Left cardiac atrium (tissue), 4 donors: Measurements from ENCODE around the gene MACROD2. TPM values are rescaled to one million over a fixed set of nuclear protein-coding genes. Genes with fewer than 3 reads are reported as not detected.
"Not testable (repeated sequence)": the region's sequence is repeated elsewhere in the genome, so short reads cannot be mapped to it uniquely, and the experiment has no call there.

Experiments
- ATAC-seq, 2 donors: fragments of 200-7000 bp; cut with Tn5 transposase; one replicate each; pipeline ENCODE4 v1.9.1; 2020; ENCODE audit warnings: mild to moderate bottlenecking in 2 of 2, moderate library complexity in 2 of 2
- DNase-seq: peaks from one replicate; pipeline ENCODE4 v3.0.0-alpha.2; 2020
- intact Hi-C, 2 donors: fragments of 100-400 bp; cut with DNase I; formaldehyde crosslinking; loops; one replicate each; pipeline versions ENCODE4 v1.14.1 to v1.15.1; 2022 to 2023
- total RNA-seq, 2 donors: library from RNA; stranded (reverse); fragmentation: NEBNext Ultra II Directional; extraction: Animal tissue kit (Norgen Biotek cat#: 25700); gene quantifications; one replicate each; pipeline ENCODE4 v1.2.1, GENCODE V29; 2021
- donor health status: DM: no; HTN: yes; CAD: no.
- donor health status: DM: no; HTN: yes; CAD: no; lungs with severe emphysema.
- donor health status: DM: yes; HTN: yes; CAD: no.
- donor health status: Dilated cardiomyopathy.

Gene MACROD2
- total RNA-seq, 2 donors from 2014 or later, result 1.3 to 2.6 TPM

DNA sequence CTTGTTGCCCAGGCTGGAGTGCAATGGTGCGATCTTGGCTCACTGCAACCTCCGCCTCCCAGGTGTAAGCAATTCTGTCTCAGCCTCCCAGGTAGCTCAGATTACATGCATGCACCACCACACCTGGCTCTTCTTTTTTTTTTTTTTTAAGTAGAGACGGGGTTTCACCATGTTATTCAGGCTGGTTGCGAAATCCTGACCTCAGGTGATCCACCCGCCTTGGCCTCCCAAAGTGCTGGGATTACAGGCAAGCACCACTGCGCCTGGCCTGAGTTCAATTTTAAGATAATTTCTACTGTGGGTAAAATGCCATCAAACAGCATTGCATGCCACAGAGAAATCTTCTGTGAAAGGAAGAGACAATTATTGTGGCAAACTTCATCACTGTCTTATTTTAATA is 1944.8 kb downstream of the MACROD2 start:
- ATAC-seq (no peak), DNase-seq (no peak)
- intact Hi-C loops, result no loop called here

GRCh38 chr20:15942130-15942529 is 1946.8 kb downstream of the MACROD2 start:
- DNase-seq (no peak), ATAC-seq (no peak)
- intact Hi-C loops, result no loop called here

DNA sequence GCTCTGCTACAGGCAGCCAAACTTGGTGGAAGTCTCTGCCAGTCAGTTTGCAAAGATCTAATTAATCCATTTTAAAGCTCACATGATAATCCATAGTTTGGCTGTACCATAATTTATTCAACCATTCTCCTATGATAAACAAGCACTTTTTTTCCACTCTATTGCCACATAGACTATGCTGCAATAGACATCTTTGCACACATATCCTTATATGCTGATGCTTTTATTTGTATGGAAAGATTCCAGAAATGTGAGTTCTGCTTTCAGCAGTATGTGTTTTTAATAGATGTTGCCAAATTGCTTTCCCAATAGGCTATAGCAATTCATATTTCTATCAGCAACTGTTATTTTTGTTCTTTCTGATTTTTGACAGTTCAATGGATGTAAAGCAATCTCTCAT is 1950.0 kb downstream of the MACROD2 start:
- no peak for DNase-seq
- no peak for ATAC-seq
- intact Hi-C loops, result no loop called here

GRCh38 chr20:15949391-15949790 is 1954.1 kb downstream of the MACROD2 start:
- intact Hi-C loops, result no loop called here
- no peak for ATAC-seq

GRCh38 chr20:15951658-15952057 is 1956.3 kb downstream of the MACROD2 start:
- intact Hi-C loops, result no loop called here
- ATAC-seq (no peak), DNase-seq (no peak)

More at GRCh38 chr20:15949391-15949790, 1954.1 kb downstream of the MACROD2 start:
- DNase-seq, result no peak

DNA sequence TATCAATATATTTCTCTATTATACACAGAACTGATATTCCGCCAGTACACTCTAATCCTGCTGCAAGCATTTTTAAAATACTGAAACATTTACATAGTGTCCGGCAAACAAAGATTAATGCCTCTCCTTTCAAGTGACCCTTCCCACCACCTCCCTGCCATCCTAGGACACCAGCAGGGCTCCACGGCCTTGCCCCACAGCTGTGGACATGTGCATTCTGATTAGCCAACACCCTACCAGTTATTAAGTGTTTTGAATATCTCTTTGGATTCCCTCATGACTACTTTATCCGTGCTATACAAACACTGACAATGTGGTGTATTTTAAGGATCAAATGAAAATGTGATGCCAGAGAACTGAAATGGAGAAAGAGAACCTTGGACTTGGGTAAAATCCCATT is 1962.8 kb downstream of the MACROD2 start:
- ATAC-seq (no peak), DNase-seq (no peak)
- intact Hi-C loops, result no loop called here

DNA sequence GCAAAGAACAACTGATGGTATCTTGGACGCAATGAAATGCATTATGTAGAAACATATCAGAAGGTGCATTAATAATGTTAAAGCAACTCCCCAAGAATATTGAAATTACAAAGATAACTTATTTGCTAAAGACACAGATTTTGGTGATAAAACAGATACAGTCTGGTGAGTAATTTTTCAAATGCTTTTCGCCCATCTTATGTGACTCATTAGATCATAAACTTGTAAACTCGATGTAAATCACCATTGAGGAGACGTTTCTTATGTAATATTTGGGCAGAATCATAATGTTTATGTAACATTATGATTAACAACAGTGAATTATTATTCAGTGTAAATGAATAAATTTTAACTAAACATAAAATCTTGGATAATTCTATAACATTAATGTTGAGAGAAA is 1969.8 kb downstream of the MACROD2 start:
- intact Hi-C loops, result no loop called here

DNA sequence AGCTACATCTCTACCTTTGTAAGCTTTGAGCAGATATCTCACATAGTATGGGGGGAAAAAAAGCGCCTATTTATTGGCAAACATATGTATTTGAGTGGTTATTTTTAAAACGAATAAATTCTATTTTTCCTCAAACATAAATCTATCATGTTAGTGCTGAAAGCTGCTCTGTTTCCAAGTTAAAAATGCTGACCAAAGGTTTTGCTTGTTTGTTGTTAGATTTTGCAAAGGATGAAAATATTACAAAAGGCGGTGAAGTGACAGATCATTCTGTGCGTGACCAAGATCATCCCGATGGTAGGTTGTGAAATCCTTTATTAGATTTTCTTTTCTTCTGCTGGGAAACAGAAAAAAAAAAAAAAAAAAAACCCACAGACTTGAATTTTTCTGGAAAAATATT is 1972.0 kb downstream of the MACROD2 start:
- no peak for DNase-seq
- intact Hi-C loops, result no loop called here
- no peak for ATAC-seq

More for the DNA sequence above, 1969.8 kb downstream of the MACROD2 start:
- no peak for DNase-seq
- no peak for ATAC-seq

DNA sequence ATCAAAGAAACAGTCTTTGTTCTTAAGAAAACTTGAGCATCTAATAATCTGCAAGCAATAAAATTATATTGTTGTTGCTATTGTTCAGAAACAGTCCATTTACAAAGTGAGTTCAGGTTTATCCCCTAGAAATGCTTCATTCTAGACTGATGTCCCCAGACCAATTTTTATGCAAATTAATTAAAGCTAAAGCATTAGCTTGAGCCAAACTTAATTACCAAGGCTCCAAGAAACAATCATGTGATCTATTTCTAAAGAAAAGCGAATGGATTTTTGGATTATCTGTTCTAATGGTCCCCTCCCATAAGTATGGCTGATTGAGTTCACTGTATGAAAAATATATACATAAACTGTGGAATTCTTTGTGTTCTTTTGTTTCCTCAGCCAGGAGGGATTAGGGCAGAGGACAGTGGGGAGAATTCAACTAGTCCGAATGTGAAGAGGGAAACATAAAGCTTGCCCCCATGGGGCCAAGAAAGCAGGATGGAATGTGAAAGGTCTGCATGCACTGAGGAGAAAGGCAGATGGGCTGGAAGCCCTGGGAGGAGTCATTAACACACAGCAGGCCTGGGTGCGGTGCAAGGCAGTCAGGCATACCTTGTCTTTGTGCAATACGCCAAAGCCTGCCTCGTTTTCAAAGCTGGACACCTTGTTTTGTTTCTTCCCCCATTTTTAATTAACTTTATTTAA is 1980.9 kb downstream of the MACROD2 start:
- intact Hi-C loops, result no loop called here
- DNase-seq (no peak), ATAC-seq (no peak)

- DNase-seq (no peak), ATAC-seq (no peak)
- intact Hi-C loops, result no loop called here
Measured at GRCh38 chr20:15977026-15977425, 1981.7 kb downstream of the MACROD2 start.

DNA sequence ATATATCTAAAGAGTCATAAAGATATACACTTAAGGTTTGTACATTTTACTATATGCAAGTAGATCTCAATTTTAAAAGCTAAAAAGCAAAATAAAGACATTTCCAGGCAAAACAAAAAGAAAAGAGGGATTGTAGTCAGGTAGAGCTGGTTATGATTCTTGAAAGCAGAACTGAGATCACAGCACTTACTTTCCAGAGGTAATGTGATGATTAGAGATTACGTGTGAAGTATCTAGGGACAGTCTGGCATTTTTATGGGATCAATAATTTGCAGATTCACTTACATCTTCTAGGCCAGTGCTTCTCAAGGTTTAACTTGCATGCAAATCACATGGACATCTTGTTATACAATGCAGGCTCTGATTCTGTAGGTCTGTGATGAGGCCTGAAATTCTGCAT is 1982.4 kb downstream of the MACROD2 start:
- ATAC-seq, result no peak
- intact Hi-C loops, result no loop called here

GRCh38 chr20:15985494-15986368 is 1990.4 kb downstream of the MACROD2 start:
- intact Hi-C loops, ATAC-seq, DNase-seq: not testable (repeated sequence)

More for the DNA sequence above, 1982.4 kb downstream of the MACROD2 start:
- no peak for DNase-seq

- intact Hi-C loops, result no loop called here
- no peak for ATAC-seq
- no peak for DNase-seq
Measured at GRCh38 chr20:15986690-15987089, 1991.4 kb downstream of the MACROD2 start.

GRCh38 chr20:15991279-15991678 is 1996.0 kb downstream of the MACROD2 start:
- intact Hi-C loops, result no loop called here
- ATAC-seq, result no peak
- DNase-seq, result no peak

GRCh38 chr20:15992564-15992963 is 1997.2 kb downstream of the MACROD2 start:
- ATAC-seq (no peak), DNase-seq (no peak)
- intact Hi-C loops, result no loop called here

- no peak for DNase-seq
- ATAC-seq, result no peak
- intact Hi-C loops, result no loop called here
Measured at GRCh38 chr20:16000112-16000511, 2004.8 kb downstream of the MACROD2 start.

- no peak for DNase-seq
- no peak for ATAC-seq
- intact Hi-C loops, result no loop called here
Measured at GRCh38 chr20:16001286-16001685, 2006.0 kb downstream of the MACROD2 start.

DNA sequence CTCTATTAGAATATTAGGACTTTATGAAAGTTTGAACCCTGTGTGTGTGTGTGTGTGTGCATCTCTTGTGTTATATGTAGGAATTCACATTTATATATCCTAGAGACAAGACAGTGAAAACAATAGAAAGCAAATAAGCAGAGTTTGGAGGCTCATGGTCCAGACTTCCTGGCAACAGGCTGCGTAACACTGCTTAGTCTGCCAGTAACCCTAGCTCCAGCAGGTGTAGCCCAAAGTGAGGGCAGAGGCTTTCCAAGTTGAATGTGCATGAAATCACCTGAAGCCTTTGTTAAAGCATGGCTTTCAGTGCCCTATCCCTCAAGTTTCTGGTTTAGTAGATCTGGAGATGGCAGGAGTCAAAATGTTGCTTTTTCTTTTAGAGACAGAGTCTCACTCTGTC is 2008.0 kb downstream of the MACROD2 start:
- intact Hi-C loops, result no loop called here
- DNase-seq (no peak), ATAC-seq (no peak)

DNA sequence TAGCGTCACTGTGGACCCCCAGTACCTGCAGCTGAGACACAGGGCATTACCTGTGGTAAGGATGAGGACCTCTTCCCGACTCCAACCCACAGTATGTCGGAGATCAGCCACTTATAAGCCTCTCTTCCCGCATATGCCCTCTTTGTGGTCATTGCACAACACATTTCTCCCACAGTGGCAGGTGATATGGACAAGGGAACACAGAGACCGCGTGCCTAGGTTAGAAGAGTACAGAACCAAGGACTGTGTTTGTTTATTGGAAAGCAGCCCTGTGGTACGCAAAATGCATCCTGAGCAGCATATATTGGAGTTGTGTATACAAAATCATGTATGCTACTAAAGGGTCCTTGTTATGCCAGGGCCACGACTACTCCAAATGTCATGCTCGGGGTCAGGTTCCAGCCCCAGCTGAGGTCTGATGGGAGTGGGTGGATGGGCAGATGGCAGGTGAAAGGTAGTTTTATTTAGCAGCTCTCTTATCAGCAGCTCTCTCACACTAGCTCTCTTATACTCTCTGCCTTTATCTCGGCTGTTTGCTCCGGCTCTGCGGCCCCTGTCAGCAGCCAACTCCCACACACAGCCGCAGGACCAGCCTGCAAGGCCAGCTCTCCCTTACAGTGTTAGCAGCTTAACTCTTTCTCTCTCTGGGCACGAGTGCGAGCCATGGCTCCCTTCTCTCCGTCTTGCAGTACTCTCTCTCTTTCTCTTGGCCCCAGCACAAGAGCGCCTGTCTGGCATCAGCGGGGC is 2009.0 kb downstream of the MACROD2 start:
- intact Hi-C loops, result no loop called here
- peak; percentile 22 for DNase-seq

More for the DNA sequence above, 2009.0 kb downstream of the MACROD2 start:
- peak; percentile 94 to 97 for ATAC-seq
